GM18526 (cell line): Measurements from ENCODE around the gene ABCG1.

Experiments used
- POLR2A ChIP-seq: IDR thresholded peaks from 3 replicates; pipeline ENCODE4 v1.6.1; 2011; ENCODE audit not compliant: insufficient read length; ENCODE audit errors: extremely low read depth

ABCG1 gene

DNA sequence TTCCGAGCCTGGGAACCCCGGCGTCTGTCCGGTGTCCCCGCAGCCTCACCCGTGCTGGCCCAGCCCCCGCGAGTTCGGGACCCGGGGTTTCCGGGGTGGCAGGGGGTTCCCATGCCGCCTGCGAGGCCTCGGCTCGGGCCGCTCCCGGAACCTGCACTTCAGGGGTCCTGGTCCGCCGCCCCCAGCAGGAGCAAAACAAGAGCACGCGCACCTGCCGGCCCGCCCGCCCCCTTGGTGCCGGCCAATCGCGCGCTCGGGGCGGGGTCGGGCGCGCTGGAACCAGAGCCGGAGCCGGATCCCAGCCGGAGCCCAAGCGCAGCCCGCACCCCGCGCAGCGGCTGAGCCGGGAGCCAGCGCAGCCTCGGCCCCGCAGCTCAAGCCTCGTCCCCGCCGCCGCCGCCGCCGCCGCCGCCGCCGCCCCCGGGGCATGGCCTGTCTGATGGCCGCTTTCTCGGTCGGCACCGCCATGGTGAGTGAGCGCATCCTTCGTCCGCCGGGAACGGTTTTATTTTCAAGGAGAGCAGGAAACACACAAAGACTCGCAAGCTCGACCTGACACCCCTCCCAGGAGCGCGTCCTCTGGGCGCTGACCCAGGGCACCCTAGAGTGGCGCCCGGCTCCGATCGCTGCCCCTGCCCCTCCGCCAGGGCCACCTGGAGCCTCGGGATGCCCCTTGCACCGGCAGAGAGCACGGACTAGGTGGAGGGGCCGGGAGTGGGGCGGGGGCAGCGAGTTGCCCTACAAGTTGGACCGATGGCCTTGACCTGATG, at the start of gene ABCG1:
Gene ABCG1 (plus strand): TSS at position 305 of the 770 bp plus-strand sequence. CDS start 123 bp downstream, at position 428.
- TF ChIP-seq POLR2A = peak; percentile 48

DNA sequence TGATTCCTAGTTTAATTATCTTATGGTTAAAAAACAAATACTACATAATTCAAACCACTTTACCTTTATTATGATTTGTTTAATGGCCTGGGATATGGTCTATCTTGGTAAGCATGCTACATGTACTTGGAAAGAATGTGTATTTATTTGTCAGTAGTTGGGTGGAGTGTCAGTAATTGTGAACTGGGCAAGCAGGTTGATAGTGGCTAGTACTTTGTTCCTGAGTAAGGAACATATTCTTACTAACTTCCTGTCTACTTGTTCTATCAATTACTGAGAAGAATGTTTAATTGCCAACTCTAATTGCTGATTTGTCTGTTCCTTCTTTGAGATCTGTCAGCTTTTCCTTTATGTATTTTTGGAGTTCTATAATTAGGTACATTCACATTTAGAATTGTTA, 49.2 kb upstream of the ABCG1 start:
- TF ChIP-seq POLR2A = no peak

DNA sequence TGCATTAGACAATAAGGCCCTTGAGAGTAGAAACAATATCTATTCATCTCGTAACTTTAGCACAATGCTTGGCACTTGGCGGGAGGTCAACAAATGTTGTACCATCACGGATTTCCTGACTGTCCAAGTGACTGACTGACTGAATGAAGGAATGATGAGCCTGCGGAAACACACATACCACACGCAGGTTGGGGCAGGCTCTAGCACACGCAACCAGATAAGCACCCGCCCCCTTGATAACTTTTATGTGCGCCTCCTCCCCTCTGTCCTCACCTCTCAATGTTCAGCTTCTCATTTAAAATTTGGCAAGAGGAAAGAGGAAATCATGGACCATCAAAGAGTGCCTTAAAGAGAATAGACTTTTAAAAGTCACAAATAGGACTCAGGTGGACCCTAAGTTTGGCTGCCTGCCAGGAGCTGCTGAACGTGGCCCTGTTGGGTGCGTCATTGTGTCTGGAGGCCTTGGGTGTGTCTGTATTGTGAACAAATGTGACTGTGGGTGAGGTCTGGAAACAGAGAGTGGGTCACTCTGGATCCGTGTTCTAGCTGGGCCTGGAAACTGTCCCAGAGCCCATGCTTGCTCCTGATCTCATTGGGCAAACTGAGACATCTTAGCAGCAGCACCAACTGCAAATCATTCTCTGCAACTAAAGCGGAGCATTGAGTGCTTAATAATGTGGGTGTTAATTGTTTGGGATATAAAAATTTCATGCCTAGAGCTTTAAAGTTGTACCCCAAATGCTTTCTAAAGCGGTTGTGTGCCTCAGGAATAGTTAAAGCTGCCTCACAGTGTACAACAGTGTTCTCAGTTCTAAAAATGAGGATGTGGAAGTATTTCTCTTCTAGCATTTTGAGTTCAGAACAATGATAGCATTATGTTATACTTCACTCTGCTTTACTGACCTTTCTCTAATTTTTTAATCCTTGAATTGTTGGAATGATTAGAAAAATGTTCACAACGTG, 47.6 kb upstream of the ABCG1 start:
- TF ChIP-seq POLR2A = no peak

DNA sequence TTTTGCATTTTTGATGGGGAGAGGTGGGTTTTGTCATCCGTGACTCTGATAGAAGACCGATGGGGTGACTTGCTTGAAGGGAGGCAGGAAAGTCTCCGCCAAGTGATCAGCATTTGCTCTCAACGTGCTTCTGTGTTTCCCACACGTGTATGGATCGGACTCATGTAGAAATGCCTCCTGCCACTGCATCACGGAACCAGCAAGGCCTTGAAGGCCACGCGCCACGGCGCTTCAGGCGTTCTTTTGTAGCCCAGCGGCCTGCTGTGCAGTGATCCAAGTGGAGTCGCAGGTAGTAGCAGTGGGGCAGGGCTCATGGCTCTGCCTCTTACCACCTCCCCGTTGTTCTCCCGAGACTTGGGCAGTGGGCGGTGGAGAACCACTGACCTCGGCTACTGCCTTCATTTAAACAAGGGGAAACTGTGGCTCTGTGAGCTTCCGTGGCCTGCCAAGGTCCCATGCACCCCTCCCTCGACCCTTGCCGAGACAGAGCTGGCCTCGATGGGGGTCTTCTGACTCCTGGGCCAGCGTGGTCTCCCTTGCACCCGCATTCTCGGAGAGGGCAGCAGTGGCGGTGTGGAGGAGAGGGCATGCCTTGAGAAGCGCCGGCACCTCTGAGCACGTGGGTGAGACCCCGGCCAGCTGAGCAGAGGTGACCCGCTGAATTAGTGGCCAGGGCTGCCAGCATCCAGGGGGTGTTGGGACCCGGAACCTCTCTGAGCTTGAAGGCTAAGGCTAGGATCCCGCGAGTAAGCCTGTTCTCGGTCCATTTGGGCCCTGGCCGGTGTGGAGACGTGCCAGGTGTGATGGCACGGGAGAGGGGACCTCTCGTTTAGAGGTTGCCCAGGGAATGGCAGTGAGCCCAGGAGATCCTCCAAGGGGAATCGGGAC, 46.1 kb upstream of the ABCG1 start:
- TF ChIP-seq POLR2A = no peak

DNA sequence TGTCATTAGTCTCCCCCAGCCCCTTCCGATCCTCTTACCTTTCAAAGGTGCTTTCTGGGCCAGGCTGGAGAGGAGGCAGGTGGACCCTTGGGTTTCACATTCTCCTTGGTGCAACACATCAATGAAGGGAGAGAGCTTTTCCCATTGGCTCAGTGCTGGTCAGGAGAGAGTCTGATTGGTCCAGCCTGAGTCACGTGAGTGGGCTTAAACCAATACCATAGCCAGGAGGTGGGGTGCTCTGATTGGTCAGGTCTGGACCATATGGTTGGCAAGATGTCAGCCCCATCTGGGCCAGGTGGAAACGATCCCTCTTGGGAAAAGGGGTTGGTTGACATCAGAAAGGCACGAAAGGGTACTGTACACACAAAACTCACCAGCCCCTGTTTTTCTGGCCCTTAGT, 44.8 kb upstream of the ABCG1 start:
- TF ChIP-seq POLR2A = no peak

DNA sequence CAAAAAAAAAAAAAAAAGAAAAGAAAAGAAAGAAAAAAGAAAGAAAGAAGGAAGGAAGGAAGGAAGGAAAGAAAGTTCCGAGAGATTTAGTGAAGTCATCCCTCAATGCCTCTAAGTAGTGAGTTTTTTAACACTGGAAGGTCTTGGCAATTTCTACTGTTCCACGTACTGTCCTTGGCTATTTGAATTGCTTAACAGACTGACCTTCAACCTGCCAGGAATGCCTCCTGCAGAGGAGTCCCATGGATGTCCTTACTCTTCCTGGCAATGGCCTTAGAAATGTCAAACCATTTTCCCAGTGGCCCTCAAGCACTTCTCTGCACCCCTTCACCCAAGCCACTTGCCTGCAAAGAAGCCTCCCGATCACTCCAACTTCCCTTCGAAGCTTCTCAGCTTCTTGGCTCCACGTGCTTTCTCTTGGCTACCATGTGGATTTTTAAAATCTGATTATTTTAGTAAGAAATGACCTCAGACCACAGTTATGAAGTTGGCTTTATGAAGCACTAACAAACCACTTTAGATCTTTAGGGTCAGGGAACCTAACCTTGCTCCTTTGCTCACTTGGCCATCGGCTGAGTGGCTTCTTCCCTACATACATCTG, 43.7 kb upstream of the ABCG1 start:
- TF ChIP-seq POLR2A = no peak

DNA sequence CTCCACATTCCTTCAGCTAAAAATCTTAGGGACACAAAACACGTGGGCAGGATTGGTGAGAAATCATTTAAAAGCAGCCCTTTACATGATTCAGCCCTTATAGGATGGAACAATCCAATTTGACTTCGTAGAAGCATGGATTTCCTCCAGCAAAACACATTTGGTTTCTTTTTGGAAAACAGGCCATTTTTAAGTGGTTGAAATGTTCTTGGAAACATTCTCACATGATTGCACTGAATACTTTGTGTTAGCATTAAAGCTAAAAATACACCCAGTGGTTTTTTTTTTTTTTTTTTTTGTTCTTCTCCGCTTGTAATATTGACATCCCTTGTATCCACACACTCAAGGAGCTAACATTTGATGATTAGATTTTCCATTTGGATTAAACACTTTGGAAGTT, 42.1 kb upstream of the ABCG1 start:
- no peak for TF ChIP-seq POLR2A

DNA sequence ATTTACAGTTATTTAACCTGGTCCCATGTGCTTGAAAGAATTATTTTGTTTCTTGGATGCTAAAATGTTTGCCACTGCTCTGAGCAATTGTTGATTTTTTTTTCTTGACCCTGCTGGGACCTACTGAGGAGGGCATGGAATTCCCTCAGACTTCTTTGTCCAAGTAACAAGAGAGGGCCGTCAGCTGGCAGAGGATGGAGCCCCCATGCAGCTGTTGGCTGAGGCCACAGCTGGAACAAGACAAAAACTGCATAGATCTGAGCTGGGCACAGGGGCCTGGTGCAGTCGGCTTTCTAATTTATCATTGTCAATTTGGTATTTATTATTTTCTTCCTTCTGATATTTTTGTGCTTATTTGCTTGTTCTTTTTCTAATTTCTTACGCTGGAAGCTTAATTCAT, 39.6 kb upstream of the ABCG1 start:
- TF ChIP-seq POLR2A = no peak

DNA sequence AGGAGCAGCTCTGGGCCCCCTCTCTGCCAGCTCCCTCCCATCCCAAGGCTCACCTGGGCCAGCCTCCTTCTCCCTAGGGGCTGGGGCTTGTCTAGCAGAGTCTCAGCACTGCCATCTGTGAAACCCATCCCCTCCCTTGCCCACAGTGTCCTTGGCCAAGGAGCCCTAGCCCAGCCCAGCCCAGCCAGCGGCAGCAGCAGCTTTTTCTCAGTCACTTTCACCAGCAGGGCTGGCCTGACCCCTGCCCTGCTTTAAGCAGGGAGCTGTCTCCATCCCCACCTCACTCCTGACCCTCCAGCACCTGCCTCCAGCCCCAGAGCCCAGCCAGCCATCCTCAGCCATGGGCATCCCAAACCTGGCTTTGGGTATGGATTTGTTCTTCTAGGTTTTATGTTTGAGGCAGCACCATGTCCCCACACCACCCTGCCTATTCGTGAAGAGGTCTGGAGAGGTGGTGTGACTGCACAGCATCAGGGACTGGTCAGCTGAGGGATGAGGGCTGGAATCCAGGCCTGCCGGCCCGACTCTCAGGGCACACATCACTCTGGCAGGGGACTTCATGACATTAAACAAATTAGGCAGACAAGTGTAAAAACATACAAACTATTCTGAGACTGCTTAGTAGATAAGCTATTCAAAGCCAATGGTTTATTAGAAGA, 36.1 kb upstream of the ABCG1 start:
- TF ChIP-seq POLR2A = no peak

DNA sequence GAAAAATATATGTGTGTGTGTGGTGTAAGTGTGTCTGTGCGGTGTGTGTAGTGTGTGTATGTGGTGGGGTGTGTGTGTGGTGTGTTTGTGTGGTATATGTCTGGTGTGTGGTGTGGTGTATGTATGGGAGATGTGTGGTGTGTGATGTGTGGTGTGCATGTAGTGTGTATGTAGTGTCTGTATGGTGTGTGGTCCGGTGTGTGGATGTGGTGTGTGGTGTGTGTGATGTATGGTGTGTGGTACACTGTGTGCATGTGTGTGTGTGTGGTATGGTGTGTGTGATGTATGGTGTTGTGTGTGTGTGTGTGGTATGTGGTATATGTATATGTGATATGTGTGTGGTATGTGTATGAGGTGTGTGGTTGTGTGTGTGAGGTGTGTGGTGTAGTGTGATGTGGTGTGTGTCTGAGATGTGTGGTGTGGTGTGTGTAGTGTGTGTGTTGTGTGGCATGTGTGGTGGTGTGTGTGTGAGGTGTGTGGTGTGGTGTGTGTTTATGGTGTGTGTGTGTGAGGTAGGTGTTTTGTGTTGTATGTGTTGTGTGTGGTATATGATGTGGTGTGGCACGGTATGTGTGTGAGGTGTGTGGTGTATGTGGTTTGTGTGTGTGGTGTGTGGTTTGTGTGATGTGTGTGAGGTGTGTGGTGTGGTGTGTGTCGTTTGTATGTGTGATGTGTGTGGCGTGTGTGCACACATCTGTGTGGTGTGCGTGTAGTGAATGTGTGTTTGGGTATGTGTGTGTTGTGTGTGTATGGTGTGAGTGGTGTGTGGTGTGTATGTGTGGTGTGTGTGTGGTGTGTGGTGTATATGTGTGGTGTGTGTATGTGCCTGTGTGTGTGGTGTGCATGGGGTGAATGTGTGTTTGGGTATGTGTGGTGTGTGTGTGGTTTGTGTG, 35.3 kb upstream of the ABCG1 start:
- TF ChIP-seq POLR2A = no peak

DNA sequence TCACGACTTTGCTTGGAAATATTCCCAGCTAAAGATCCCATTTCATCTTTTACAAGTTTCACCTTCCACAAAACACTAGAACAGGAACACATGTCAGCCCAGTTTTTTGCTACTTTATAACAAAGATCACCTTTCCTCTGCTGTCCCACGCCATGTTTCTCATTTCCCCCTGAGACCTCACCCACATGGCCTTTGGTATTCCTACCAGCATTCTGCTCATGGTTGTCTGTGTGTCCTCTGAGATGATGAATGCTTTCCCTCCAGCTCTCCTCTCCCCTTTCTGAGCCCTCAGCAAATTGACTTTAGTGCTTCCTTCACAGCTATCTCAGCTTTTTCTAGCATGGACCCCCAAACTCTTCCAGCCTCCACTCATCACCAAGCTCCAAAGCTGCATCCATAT, 32.3 kb upstream of the ABCG1 start:
- no peak for TF ChIP-seq POLR2A

DNA sequence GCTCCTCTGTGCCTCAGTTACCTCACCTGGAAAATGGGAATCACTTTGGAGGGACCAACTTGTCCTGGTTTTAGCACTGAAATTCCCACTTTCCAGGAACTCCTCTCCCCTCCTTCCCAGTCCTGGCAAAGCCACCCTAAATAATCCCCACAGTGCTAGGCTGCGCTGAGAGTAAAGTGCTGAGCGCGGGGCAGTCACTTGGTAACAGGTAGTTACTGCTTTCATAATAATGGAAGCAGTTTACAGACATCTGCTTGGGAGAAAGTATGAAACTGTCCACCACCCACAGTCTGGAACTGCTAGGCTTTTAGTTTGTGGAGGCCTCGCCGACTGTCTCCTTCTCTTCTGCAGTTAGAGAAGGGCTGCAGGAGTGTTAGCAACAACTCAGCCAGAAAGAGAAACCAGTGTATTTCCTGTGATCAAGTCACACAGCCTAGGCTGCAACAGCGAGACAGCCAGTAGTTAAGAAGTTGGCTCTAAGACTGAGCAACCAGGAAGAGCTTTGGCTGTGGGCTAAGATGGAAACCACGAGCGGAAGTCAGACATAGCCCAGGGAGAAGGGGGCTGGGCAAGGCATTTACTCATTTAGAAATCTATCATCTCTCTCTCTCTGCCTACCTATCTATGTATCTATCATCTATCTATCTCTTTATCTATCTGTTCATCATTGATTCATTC, 30.8 kb upstream of the ABCG1 start:
- TF ChIP-seq POLR2A = peak; percentile 12

DNA sequence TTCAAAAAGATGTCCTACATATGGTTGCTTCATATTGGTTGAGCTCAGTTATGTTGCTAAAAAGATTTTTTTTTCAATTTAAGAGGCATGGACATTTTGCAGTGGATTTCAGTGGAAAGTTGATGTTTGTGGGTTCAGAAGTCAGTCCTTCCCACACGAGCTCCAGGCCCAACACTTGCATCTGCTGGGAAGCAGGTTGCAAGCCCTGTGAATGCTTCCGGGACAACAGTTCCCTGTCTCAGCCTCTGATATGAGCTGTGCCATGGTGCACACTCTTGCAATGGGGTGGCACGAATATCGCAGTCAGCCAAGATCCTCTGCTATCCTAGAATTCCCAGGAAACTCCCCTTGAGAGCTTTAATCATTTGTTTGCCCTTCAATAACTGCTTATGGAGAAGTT, 30.3 kb upstream of the ABCG1 start:
- no peak for TF ChIP-seq POLR2A
